NCI-H1417 treated with DMSO at 0.1 percent for 48 hours (cell line): ENCODE data around the gene OR9G1.
"Not testable (repeated sequence)": the region's sequence is repeated elsewhere in the genome, so short reads cannot be mapped to it uniquely, and the experiment has no call there.

Source experiments
- DNase-seq: peaks from one replicate; lab custom pipeline; 2025; lab: John Stamatoyannopoulos, UW

OR9G1 gene

GRCh38 chr11:56698795-56699194, at the start of gene OR9G1:
OR9G1 (plus strand) TSS chr11:56699095; CDS start chr11:56700388, 1,293 bp downstream.
- DNase-seq = no peak

GRCh38 chr11:56659755-56660154, 39.1 kb upstream of the OR9G1 start:
- DNase-seq = no peak

GRCh38 chr11:56663386-56663785, 35.5 kb upstream of the OR9G1 start, which contains the start of gene OR5AR1:
OR5AR1 (plus strand) TSS chr11:56663686; CDS start chr11:56663686, 0 bp downstream.
- DNase-seq = no peak

GRCh38 chr11:56670984-56671383, 27.9 kb upstream of the OR9G1 start:
- DNase-seq = no peak

GRCh38 chr11:56688554-56689100, 10.3 kb upstream of the OR9G1 start:
- no peak for DNase-seq

- DNase-seq = not testable (repeated sequence)
These were observed 7.7 kb upstream of the OR9G1 start for GRCh38 chr11:56691179-56691578.

- DNase-seq = no peak
These were observed 5.5 kb upstream of the OR9G1 start for GRCh38 chr11:56693428-56693827.

- no peak for DNase-seq
These were observed 1.5 kb downstream of the OR9G1 start for GRCh38 chr11:56700242-56700913.

GRCh38 chr11:56700914-56701485, 2.1 kb downstream of the OR9G1 start:
- DNase-seq = no peak

GRCh38 chr11:56705784-56706396, 7.0 kb downstream of the OR9G1 start:
- DNase-seq = no peak

GRCh38 chr11:56706486-56706885, 7.6 kb downstream of the OR9G1 start:
- DNase-seq = no peak

- DNase-seq = no peak
These were observed 15.3 kb downstream of the OR9G1 start for GRCh38 chr11:56714206-56714605.

- no peak for DNase-seq
These were observed 17.5 kb downstream of the OR9G1 start for GRCh38 chr11:56716379-56716854.

- no peak for DNase-seq
These were observed 21.6 kb downstream of the OR9G1 start for GRCh38 chr11:56720513-56720912.

GRCh38 chr11:56740107-56740506, 41.2 kb downstream of the OR9G1 start:
- DNase-seq = no peak

GRCh38 chr11:56740886-56741285, 42.0 kb downstream of the OR9G1 start:
- no peak for DNase-seq

GRCh38 chr11:56748597-56748996, 49.7 kb downstream of the OR9G1 start, which contains the start of gene OR9G4:
OR9G4 (minus strand) TSS chr11:56748697; CDS start chr11:56743766, 4,931 bp downstream.
- no peak for DNase-seq

- DNase-seq = no peak
These were observed 51.3 kb downstream of the OR9G1 start for GRCh38 chr11:56750190-56750589.

GRCh38 chr11:56751480-56751879, 52.6 kb downstream of the OR9G1 start:
- DNase-seq = no peak
